Erythroblast (primary cell): ENCODE results near the gene P2RX1.

Experiments
- GATA1 ChIP-seq: IDR thresholded peaks from 2 replicates; pipeline ENCODE4 v1.6.1; 2011; ENCODE audit warnings: low read depth, mild to moderate bottlenecking, control low read depth, low read length, moderate library complexity
- POLR2A ChIP-seq: IDR thresholded peaks from 2 replicates; pipeline ENCODE4 v1.6.1; 2011; ENCODE audit warnings: mild to moderate bottlenecking, low read length

GRCh38 chr17:3891626-3892094, 24.6 kb downstream of the P2RX1 start:
- TF ChIP-seq POLR2A, result no peak
- no peak for TF ChIP-seq GATA1
